PC-9 (cell line): ENCODE measurements around the gene PPM1H.

ENCODE experiments used
- EZH2 ChIP-seq: fragments of 200-600 bp; sonication (generic); IDR thresholded peaks from 2 replicates; pipeline ENCODE4 v1.8.0; 2017; ENCODE audit warnings: antibody characterized with exemption, low read depth
- TF ChIP-seq, protein P1 (sequence below): fragments of 200-600 bp; sonication (generic); conservative IDR thresholded peaks from 2 replicates; pipeline ENCODE4 v1.6.1; 2017; ENCODE audit warnings: mixed run types, antibody characterized with exemption, mild to moderate bottlenecking, moderate library complexity

GRCh38 chr12:62805517-62805916 lies 129.4 kb downstream of the PPM1H start:
- TF ChIP-seq, protein P1, sequence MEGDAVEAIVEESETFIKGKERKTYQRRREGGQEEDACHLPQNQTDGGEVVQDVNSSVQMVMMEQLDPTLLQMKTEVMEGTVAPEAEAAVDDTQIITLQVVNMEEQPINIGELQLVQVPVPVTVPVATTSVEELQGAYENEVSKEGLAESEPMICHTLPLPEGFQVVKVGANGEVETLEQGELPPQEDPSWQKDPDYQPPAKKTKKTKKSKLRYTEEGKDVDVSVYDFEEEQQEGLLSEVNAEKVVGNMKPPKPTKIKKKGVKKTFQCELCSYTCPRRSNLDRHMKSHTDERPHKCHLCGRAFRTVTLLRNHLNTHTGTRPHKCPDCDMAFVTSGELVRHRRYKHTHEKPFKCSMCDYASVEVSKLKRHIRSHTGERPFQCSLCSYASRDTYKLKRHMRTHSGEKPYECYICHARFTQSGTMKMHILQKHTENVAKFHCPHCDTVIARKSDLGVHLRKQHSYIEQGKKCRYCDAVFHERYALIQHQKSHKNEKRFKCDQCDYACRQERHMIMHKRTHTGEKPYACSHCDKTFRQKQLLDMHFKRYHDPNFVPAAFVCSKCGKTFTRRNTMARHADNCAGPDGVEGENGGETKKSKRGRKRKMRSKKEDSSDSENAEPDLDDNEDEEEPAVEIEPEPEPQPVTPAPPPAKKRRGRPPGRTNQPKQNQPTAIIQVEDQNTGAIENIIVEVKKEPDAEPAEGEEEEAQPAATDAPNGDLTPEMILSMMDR, result no peak
- TF ChIP-seq EZH2, result no peak
